Measurements from ENCODE around the gene TROAP.

The TROAP gene

DNA sequence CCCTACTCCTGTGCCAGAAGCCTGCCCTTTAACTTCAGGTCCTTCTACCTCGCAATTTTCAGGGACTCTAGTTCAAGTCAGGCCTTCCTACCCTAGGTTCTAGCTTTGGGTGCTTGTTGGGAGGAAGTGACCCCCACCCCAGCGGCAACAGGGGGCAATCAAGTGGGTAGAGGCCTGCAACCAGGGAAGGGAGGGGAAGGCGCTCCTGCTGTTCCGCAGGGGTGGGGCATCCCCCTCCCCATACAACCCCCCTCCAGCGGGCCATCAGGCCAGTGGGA, 28.3 kb upstream of the TROAP start:
- Histone ChIP-seq H3K9me3 (ENCODE audit: control insufficient read depth, insufficient read depth, low read length) (no peaks in the 10 kb centered on the region), H3K27ac (ENCODE audit: low read depth, low read length) (no peak overlapping the region), H3K36me3 (ENCODE audit: control insufficient read depth, low read length) (no peaks in the 10 kb centered on the region), H3K9me2 (replicated peaks; ENCODE audit: control insufficient read depth, low read length) (no peaks in the 10 kb centered on the region), H3K79me2 (ENCODE audit: control insufficient read depth, low read length) (no peaks in the 10 kb centered on the region), H4K20me1 (ENCODE audit: control insufficient read depth, insufficient read depth, low read depth, low read length) (no peaks in the 10 kb centered on the region), H3K4me1 (ENCODE audit: control insufficient read depth, low read length) (peaks cover 17% of the 10 kb centered on the region), H3K4me2 (ENCODE audit: low read length) (no peak overlapping the region), H3K27me3 (ENCODE audit: control insufficient read depth, low read length) (peaks cover 40% of the 10 kb centered on the region), H3F3A (ENCODE audit: control insufficient read depth, insufficient read depth) (no peaks in the 10 kb centered on the region), H3K4me3 (ENCODE audit: low read length) (no peak overlapping the region)
- TF ChIP-seq, protein P1, sequence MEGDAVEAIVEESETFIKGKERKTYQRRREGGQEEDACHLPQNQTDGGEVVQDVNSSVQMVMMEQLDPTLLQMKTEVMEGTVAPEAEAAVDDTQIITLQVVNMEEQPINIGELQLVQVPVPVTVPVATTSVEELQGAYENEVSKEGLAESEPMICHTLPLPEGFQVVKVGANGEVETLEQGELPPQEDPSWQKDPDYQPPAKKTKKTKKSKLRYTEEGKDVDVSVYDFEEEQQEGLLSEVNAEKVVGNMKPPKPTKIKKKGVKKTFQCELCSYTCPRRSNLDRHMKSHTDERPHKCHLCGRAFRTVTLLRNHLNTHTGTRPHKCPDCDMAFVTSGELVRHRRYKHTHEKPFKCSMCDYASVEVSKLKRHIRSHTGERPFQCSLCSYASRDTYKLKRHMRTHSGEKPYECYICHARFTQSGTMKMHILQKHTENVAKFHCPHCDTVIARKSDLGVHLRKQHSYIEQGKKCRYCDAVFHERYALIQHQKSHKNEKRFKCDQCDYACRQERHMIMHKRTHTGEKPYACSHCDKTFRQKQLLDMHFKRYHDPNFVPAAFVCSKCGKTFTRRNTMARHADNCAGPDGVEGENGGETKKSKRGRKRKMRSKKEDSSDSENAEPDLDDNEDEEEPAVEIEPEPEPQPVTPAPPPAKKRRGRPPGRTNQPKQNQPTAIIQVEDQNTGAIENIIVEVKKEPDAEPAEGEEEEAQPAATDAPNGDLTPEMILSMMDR (IDR thresholded peaks at IDR 0.05; ENCODE audit: low read depth, low read length, poor library complexity, severe bottlenecking) = no peak
- no peak for TF ChIP-seq EZH2phosphoT487 (IDR thresholded peaks at IDR 0.05; ENCODE audit: borderline replicate concordance, low read length)

DNA sequence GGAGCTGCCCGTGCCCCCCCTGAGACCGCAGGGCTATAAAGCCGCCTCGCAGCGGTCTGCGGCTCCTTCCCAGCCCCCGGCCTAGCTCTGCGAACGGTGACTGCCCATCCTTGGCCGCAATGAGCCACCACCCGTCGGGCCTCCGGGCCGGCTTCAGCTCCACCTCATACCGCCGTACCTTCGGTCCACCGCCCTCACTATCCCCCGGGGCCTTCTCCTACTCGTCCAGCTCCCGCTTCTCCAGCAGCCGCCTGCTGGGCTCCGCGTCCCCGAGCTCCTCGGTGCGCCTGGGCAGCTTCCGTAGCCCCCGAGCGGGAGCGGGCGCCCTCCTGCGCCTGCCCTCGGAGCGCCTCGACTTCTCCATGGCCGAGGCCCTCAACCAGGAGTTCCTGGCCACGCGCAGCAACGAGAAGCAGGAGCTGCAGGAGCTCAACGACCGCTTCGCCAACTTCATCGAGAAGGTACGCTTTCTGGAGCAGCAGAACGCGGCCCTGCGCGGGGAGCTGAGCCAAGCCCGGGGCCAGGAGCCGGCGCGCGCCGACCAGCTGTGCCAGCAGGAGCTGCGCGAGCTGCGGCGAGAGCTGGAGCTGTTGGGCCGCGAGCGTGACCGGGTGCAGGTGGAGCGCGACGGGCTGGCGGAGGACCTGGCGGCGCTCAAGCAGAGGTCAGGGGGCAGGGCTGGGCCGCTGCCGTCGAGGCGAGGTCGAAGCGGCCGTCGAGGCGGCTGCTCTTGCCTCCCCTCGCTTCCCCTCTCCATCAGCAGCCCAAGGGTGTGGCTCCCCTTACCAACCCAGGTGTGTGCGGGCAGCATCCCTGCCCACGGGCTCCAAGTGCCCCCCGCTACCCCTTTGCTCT, 27.7 kb upstream of the TROAP start, which contains the start of gene PRPH:
TSS of gene PRPH (plus strand) at position 66 of the 855 bp plus-strand sequence. CDS start at position 120, 54 bp downstream.
- H3K36me3 ChIP-seq (ENCODE audit: control insufficient read depth, low read length) = no peaks in the 10 kb centered on the region
- H3K4me3 ChIP-seq (ENCODE audit: low read length) = no peak within 1 kb of the TSS
- no peaks in the 10 kb centered on the region for H3K9me3 ChIP-seq (ENCODE audit: control insufficient read depth, insufficient read depth, low read length)
- no peaks in the 10 kb centered on the region for H3K79me2 ChIP-seq (ENCODE audit: control insufficient read depth, low read length)
- peaks cover 40% of the 10 kb centered on the region for H3K27me3 ChIP-seq (ENCODE audit: control insufficient read depth, low read length)
- H3K4me1 ChIP-seq (ENCODE audit: control insufficient read depth, low read length) = peaks cover 17% of the 10 kb centered on the region
- H3K9me2 ChIP-seq (replicated peaks; ENCODE audit: control insufficient read depth, low read length) = no peaks in the 10 kb centered on the region
- H4K20me1 ChIP-seq (ENCODE audit: control insufficient read depth, insufficient read depth, low read depth, low read length) = no peaks in the 10 kb centered on the region
- no peak within 1 kb of the TSS for H3K4me2 ChIP-seq (ENCODE audit: low read length)
- no peak within 1 kb of the TSS for H3K27ac ChIP-seq (ENCODE audit: low read depth, low read length)
- no peaks in the 10 kb centered on the region for H3F3A ChIP-seq (ENCODE audit: control insufficient read depth, insufficient read depth)
- no peak for TF ChIP-seq EZH2phosphoT487 (IDR thresholded peaks at IDR 0.05; ENCODE audit: borderline replicate concordance, low read length)

DNA sequence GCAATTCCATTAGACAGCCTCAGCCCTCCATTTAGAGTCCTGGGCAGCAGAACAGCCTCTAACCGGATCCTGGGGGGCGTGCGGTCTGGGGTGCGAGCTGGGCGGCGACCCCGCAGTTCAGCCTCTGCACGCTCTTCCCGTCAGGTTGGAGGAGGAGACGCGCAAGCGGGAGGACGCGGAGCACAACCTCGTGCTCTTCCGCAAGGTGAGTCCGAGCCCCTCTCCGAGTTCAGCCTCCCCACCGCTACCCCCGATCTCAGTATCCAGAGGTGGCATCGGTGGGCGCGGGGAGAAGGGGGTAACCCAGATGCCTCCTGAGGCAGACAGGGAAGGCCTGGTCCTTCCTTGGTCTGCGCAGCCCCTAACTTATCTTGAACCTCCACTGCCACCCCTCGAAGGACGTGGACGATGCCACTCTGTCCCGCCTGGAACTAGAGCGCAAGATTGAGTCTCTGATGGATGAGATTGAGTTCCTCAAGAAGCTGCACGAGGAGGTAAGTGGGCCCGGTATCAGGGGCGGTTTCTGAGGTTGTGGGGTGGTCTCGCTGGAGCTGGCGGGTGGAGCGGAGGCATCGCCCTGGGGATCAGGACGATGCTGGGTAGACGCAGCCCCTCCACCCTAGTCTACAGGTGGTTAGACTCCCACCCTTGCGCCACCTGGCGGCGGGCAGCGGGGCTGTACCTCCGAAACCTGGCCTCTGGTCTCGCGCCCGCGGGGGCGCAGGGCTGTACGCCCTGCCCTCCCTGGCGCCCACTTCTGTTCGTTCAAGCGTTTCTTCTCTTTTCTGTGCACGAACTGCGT, 26.8 kb upstream of the TROAP start:
- Histone ChIP-seq H3K79me2 (ENCODE audit: control insufficient read depth, low read length) (no peaks in the 10 kb centered on the region), H4K20me1 (ENCODE audit: control insufficient read depth, insufficient read depth, low read depth, low read length) (no peaks in the 10 kb centered on the region), H3K27me3 (ENCODE audit: control insufficient read depth, low read length) (peaks cover 40% of the 10 kb centered on the region), H3K9me2 (replicated peaks; ENCODE audit: control insufficient read depth, low read length) (no peaks in the 10 kb centered on the region), H3K27ac (ENCODE audit: low read depth, low read length) (no peak overlapping the region), H3K4me3 (ENCODE audit: low read length) (peak overlapping the region; percentile 74), H3K4me2 (ENCODE audit: low read length) (peak overlapping the region; percentile 98), H3F3A (ENCODE audit: control insufficient read depth, insufficient read depth) (no peaks in the 10 kb centered on the region), H3K4me1 (ENCODE audit: control insufficient read depth, low read length) (peaks cover 17% of the 10 kb centered on the region), H3K36me3 (ENCODE audit: control insufficient read depth, low read length) (no peaks in the 10 kb centered on the region), H3K9me3 (ENCODE audit: control insufficient read depth, insufficient read depth, low read length) (no peaks in the 10 kb centered on the region)
- TF ChIP-seq, protein P1 (IDR thresholded peaks at IDR 0.05; ENCODE audit: low read depth, low read length, poor library complexity, severe bottlenecking) = peak; percentile 98
- no peak for TF ChIP-seq EZH2phosphoT487 (IDR thresholded peaks at IDR 0.05; ENCODE audit: borderline replicate concordance, low read length)

Data from DOHH2 (cell line).